ENCODE data around the gene DCAF8L2. TPM values are rescaled to one million over a fixed set of nuclear protein-coding genes. Genes with fewer than 3 reads are reported as not detected.

Gene DCAF8L2
- total RNA-seq, 4 donors from 2014 or later: not detected

DNA sequence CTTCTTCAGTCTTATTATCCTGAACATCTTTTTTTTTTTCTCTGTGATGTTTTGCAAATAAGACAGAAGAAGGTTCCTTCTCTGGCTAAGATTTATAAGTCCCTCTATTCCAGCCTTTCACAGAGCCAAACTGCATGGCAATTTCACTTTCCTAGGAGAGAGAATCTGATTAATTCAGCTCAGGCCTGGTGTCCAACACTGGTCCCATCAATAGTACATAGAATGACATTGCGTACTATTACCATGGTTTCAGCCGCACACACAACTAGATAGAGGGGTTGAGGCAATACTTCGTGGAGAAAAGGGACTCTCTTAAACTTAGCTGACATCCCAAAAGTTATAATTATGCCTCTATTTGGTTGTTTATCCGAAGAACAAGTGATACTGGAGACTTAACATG lies 18.5 kb downstream of the DCAF8L2 start:
- TF ChIP-seq, protein P1, sequence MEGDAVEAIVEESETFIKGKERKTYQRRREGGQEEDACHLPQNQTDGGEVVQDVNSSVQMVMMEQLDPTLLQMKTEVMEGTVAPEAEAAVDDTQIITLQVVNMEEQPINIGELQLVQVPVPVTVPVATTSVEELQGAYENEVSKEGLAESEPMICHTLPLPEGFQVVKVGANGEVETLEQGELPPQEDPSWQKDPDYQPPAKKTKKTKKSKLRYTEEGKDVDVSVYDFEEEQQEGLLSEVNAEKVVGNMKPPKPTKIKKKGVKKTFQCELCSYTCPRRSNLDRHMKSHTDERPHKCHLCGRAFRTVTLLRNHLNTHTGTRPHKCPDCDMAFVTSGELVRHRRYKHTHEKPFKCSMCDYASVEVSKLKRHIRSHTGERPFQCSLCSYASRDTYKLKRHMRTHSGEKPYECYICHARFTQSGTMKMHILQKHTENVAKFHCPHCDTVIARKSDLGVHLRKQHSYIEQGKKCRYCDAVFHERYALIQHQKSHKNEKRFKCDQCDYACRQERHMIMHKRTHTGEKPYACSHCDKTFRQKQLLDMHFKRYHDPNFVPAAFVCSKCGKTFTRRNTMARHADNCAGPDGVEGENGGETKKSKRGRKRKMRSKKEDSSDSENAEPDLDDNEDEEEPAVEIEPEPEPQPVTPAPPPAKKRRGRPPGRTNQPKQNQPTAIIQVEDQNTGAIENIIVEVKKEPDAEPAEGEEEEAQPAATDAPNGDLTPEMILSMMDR (IDR thresholded peaks at IDR 0.05): no peak
- ATAC-seq (ENCODE audit: low FRiP score): no peak

DNA sequence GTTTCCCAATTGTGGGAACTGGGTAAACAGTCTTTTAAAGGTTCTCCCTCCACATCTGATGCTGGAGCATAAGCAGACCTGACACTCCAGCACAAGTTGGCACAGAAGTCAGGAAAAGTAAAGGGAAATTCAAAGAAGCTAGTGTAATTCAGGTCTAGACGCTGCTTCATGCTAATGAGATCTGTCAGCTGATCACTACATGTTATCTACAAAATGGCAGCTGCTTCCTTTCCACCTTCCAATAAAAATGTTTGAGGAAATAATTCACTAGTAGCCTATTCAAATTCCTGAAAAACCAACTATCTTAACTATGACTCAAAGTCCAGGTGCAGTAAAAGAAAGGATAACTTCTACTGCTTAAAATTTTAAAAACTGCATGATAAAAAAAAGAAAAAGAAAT lies 29.3 kb downstream of the DCAF8L2 start:
- DNase-seq (ENCODE audit: low spot score) (no peak), ATAC-seq (ENCODE audit: low FRiP score) (no peak)
- TF ChIP-seq, protein P1 (IDR thresholded peaks at IDR 0.05): no peak

More for the DNA sequence above, 18.5 kb downstream of the DCAF8L2 start:
- no peak for DNase-seq (ENCODE audit: low spot score)

DNA sequence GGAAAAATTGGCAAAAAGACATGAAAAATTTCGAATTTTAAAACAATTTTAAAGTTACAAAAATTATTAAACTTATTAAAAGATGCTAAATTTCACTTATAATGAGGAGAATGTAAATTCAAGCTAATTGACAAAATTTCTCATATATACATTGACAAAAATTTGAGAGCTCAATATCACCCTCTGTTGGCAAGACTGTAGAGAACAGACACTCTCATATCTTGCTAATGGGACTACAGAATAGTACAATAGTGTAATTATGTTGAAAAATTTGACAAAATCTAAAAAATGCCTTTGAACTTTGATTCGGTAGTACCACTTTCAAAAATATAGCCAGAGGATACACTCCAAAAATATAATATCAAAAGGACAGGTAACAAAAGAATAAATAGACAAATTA lies 29.8 kb downstream of the DCAF8L2 start:
- TF ChIP-seq, protein P1 (IDR thresholded peaks at IDR 0.05): no peak
- ATAC-seq (ENCODE audit: low FRiP score) (no peak), DNase-seq (ENCODE audit: low spot score) (no peak)

DNA sequence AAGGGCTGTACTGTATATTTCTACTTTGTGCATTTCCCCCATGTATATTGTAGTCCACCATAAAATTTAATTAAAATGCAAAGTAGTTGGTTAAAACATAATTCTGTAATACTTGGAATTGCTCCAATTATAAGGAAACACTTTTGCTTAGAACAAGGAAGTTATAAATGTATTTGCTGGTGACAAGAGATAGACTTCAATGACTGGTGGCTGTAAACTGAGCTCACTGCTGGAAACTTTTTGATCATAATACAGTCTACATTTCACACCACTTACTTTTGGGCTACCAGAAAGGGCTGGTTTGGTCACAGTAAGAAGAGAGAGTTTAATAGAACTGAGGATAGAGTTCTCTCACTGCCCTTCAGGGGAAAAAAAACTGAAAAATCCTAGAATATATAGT lies 32.7 kb downstream of the DCAF8L2 start:
- TF ChIP-seq, protein P1 (IDR thresholded peaks at IDR 0.05): no peak
- DNase-seq (ENCODE audit: low spot score) (no peak), ATAC-seq (ENCODE audit: low FRiP score) (no peak)

DNA sequence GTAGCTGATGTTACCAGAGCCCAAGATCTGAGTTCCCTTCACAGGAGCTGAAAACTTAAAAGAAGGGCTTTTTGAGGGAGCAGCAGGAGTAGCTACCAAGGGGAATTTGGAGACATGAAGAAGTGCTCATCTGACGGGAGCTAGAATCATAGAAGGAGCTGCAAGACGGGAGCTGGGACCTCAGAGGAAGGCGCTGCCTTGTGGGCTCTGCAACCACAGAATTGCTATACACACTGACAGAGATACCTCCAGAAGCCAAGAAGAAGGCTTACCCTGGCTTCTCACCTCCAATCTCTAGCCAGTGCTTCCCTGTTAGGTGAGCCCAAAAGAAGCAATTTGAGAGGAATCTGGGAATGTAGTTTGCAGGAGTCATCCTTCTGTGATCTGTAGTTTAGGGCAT lies 35.9 kb downstream of the DCAF8L2 start:
- no peak for ATAC-seq (ENCODE audit: low FRiP score)
- no peak for DNase-seq (ENCODE audit: low spot score)
- TF ChIP-seq, protein P1 (IDR thresholded peaks at IDR 0.05): no peak

DNA sequence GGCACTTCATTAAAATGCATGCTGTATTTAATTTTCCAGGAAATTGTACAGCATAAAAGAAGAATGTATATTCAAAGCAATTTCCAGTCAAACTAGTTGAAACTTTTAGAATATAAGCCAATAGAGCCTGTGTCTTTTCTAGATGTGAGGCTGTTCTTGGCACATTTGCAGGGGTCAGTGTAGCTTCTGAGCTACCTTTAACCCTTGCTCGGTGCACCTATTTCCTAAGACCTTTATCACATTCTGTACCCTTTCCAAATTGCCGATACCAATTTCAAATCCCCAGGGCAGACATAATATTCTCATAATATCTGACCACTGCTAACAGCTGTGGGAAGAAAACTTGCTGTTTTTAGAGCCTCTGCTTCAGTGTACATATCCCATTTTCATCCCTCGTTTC lies 43.2 kb downstream of the DCAF8L2 start:
- DNase-seq (ENCODE audit: low spot score) (no peak), ATAC-seq (ENCODE audit: low FRiP score) (no peak)
- TF ChIP-seq, protein P1 (IDR thresholded peaks at IDR 0.05): no peak

DNA sequence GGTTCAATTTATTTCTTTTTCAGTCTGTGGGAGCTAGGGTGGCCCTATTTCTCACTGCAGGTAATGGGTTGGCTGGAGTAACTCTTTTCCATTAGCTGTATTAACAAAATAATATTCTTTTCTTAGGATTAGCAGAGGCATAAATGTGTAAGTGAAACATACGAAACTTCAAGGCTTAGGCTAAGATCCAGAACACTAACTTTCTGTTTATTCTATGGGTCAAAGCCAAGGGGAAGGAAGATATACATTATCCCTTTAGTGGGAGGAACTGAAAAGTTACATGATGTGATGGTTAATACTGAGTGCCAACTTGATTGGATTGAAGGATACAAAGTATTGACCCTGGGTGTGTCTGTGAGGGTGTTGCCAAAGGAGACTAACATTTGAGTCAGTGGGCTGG lies 66.4 kb downstream of the DCAF8L2 start:
- ATAC-seq (ENCODE audit: low FRiP score) (no peak), DNase-seq (ENCODE audit: low spot score) (no peak)
- TF ChIP-seq, protein P1 (IDR thresholded peaks at IDR 0.05): no peak
